ENCODE measurements around the gene USP21. TPM values are rescaled to one million over a fixed set of nuclear protein-coding genes. Genes with fewer than 3 reads are reported as not detected.

USP21 gene
- total RNA-seq, 2 experiments from 2014 or later: 36.0 to 40.8 TPM

GRCh38 chr1:161200992-161201835 is 41.9 kb downstream of the USP21 start:
- Mint-ChIP-seq H3K36me3 (peaks cover 25% of the 10 kb centered on the region), H3K9me3 (ENCODE audit: low read depth) (no peaks in the 10 kb centered on the region), H3K4me3 (peak overlapping the region; percentile 87), H3K27me3 (no peaks in the 10 kb centered on the region), H3K27ac (peak overlapping the region; percentile 95), H3K4me1 (peaks cover 62% of the 10 kb centered on the region)
- CTCF ChIA-PET: interaction anchor here (0.9 to 7.0 kb wide), 17 partner anchors 9 to 181 kb away, joined by 3 to 89 read pairs (median 6); partner anchors contain the start of genes APOA2, B4GALT3, PCP4L1 and PPOX
- ATAC-seq (peak; percentile 0), DNase-seq (no peak)

- Mint-ChIP-seq H3K4me3 (peak within 1 kb of the TSS; percentile 87), H3K9me3 (ENCODE audit: low read depth) (no peaks in the 10 kb centered on the region), H3K27me3 (no peaks in the 10 kb centered on the region), H3K4me1 (peaks cover 64% of the 10 kb centered on the region), H3K36me3 (peaks cover 29% of the 10 kb centered on the region), H3K27ac (peak within 1 kb of the TSS; percentile 95)
- ATAC-seq (peak; percentile 99), DNase-seq (peak; percentile 99)
- CTCF ChIA-PET: interaction anchor here (0.9 to 7.0 kb wide), 19 partner anchors 9 to 188 kb away, joined by 3 to 89 read pairs (median 4); partner anchors contain the start of genes APOA2, B4GALT3, PCP4L1 and PPOX
Measured at GRCh38 chr1:161201836-161202712, 42.8 kb downstream of the USP21 start, which contains the start of gene NDUFS2. TSS of gene NDUFS2 (plus strand) at chr1:161202367. CDS start at chr1:161202386, 19 bp downstream.

- Mint-ChIP-seq H3K4me3 (no peak overlapping the region), H3K36me3 (peaks cover 47% of the 10 kb centered on the region), H3K4me1 (peaks cover 51% of the 10 kb centered on the region), H3K27me3 (no peaks in the 10 kb centered on the region), H3K27ac (peak overlapping the region; percentile 23), H3K9me3 (ENCODE audit: low read depth) (no peaks in the 10 kb centered on the region)
- CTCF ChIA-PET: interaction anchor here (0.6 to 7.0 kb wide), 7 partner anchors 9 to 175 kb away, joined by 3 to 89 read pairs (median 6); partner anchors contain the start of genes APOA2, FCER1G, PPOX and TOMM40L
- DNase-seq: no peak
- ATAC-seq: no peak
Measured at GRCh38 chr1:161206411-161207140, 47.3 kb downstream of the USP21 start.

GRCh38 chr1:161207173-161207572 is 47.9 kb downstream of the USP21 start:
- CTCF ChIA-PET: interaction anchor here (0.6 to 7.0 kb wide), 5 partner anchors 9 to 175 kb away, joined by 3 to 89 read pairs (median 6); partner anchors contain the start of genes APOA2, FCER1G, PPOX and TOMM40L
- H3K36me3 Mint-ChIP-seq: peaks cover 51% of the 10 kb centered on the region
- ATAC-seq (no peak), DNase-seq (no peak)
- no peak overlapping the region for H3K27ac Mint-ChIP-seq
- no peak overlapping the region for H3K4me3 Mint-ChIP-seq
- no peaks in the 10 kb centered on the region for H3K27me3 Mint-ChIP-seq
- peaks cover 47% of the 10 kb centered on the region for H3K4me1 Mint-ChIP-seq
- no peaks in the 10 kb centered on the region for H3K9me3 Mint-ChIP-seq (ENCODE audit: low read depth)

GRCh38 chr1:161209790-161210409 is 50.6 kb downstream of the USP21 start:
- CTCF ChIA-PET: interaction anchor here (0.6 to 6.7 kb wide), 10 partner anchors 8 to 189 kb away, joined by 3 to 110 read pairs (median 6); partner anchors contain the start of genes APOA2, NDUFS2 and TOMM40L
- no peaks in the 10 kb centered on the region for H3K27me3 Mint-ChIP-seq
- H3K27ac Mint-ChIP-seq: peak overlapping the region; percentile 57
- DNase-seq (peak; percentile 82), ATAC-seq (peak; percentile 90)
- no peaks in the 10 kb centered on the region for H3K9me3 Mint-ChIP-seq (ENCODE audit: low read depth)
- no peak overlapping the region for H3K4me3 Mint-ChIP-seq
- H3K4me1 Mint-ChIP-seq: peaks cover 32% of the 10 kb centered on the region
- H3K36me3 Mint-ChIP-seq: peaks cover 54% of the 10 kb centered on the region

GRCh38 chr1:161214369-161214768 is 55.1 kb downstream of the USP21 start:
- Mint-ChIP-seq H3K27ac (no peak overlapping the region), H3K4me3 (no peak overlapping the region), H3K36me3 (peaks cover 40% of the 10 kb centered on the region), H3K4me1 (peaks cover 34% of the 10 kb centered on the region), H3K27me3 (no peaks in the 10 kb centered on the region), H3K9me3 (ENCODE audit: low read depth) (no peaks in the 10 kb centered on the region)
- CTCF ChIA-PET: interaction anchor here (0.7 kb wide), 1 partner anchor 357 kb away, joined by 3 read pairs; no protein-coding TSS in a partner anchor
- DNase-seq (no peak), ATAC-seq (no peak)

GRCh38 chr1:161215076-161215475 is 55.8 kb downstream of the USP21 start, which contains the start of gene FCER1G:
TSS of gene FCER1G (plus strand) at chr1:161215295. CDS start at chr1:161215322, 27 bp downstream.
- peaks cover 35% of the 10 kb centered on the region for H3K36me3 Mint-ChIP-seq

More at GRCh38 chr1:161215076-161215475, 55.8 kb downstream of the USP21 start, which contains the start of gene FCER1G:
- DNase-seq (no peak), ATAC-seq (no peak)
- H3K4me3 Mint-ChIP-seq: peak within 1 kb of the TSS; percentile 17
- H3K4me1 Mint-ChIP-seq: peaks cover 28% of the 10 kb centered on the region
- H3K27ac Mint-ChIP-seq: peak within 1 kb of the TSS; percentile 65
- no peaks in the 10 kb centered on the region for H3K9me3 Mint-ChIP-seq (ENCODE audit: low read depth)
- CTCF ChIA-PET: interaction anchor here (0.6 to 3.4 kb wide), 5 partner anchors 9 to 356 kb away, joined by 3 to 24 read pairs (median 3); partner anchors contain the start of gene TOMM40L
- H3K27me3 Mint-ChIP-seq: no peaks in the 10 kb centered on the region

Other genes starting within 250 kb of the USP21 start
- not detected for gene ITLN2, start 204.7 kb upstream of the USP21 start, total RNA-seq
- gene F11R, start 138.3 kb upstream of the USP21 start, total RNA-seq: 10 to 100 TPM; 13.5 to 14.0 TPM
- 10 to 100 TPM; 62.8 TPM for gene TSTD1, start 120.5 kb upstream of the USP21 start, total RNA-seq
- 10 to 100 TPM; 75.4 to 90.1 TPM for gene USF1, start 113.5 kb upstream of the USP21 start, total RNA-seq
- 100 to 1,000 TPM; 260 to 273 TPM for gene ARHGAP30, start 89.6 kb upstream of the USP21 start, total RNA-seq
- under 1 TPM; 0.12 TPM for gene NECTIN4, start 69.9 kb upstream of the USP21 start, total RNA-seq
- gene KLHDC9, start 61.1 kb upstream of the USP21 start, total RNA-seq: under 1 TPM; 0.52 to 0.85 TPM
- 10 to 100 TPM; 82.8 to 98.5 TPM for gene PFDN2, start 41.5 kb upstream of the USP21 start, total RNA-seq
- 10 to 100 TPM; 36.4 to 40.9 TPM for gene NIT1, start 41.4 kb upstream of the USP21 start, total RNA-seq
- gene DEDD, start 26.8 kb upstream of the USP21 start, total RNA-seq: 10 to 100 TPM; 37.1 to 40.6 TPM
- gene UFC1, start 5.5 kb upstream of the USP21 start, total RNA-seq: 10 to 100 TPM; 90.7 to 98.4 TPM
- gene PPOX, start 6.9 kb downstream of the USP21 start, total RNA-seq: 10 to 100 TPM; 34.5 to 43.9 TPM
- gene B4GALT3, start 18.0 kb downstream of the USP21 start, total RNA-seq: 10 to 100 TPM; 47.0 to 53.5 TPM
- under 1 TPM; 0.30 to 0.38 TPM for gene ADAMTS4, start 39.6 kb downstream of the USP21 start, total RNA-seq
- 10 to 100 TPM; 69.4 to 83.9 TPM for gene NDUFS2, start 42.9 kb downstream of the USP21 start, total RNA-seq
- 1 to 10 TPM; 1.1 to 5.8 TPM for gene FCER1G, start 55.8 kb downstream of the USP21 start, total RNA-seq
- gene APOA2, start 64.1 kb downstream of the USP21 start, total RNA-seq: not detected
- gene TOMM40L, start 66.6 kb downstream of the USP21 start, total RNA-seq: 10 to 100 TPM; 19.4 to 27.6 TPM
- gene NR1I3, start 78.7 kb downstream of the USP21 start, total RNA-seq: not detected
- not detected for gene PCP4L1, start 99.2 kb downstream of the USP21 start, total RNA-seq
- 1 to 10 TPM; 3.9 to 5.9 TPM for gene MPZ, start 150.5 kb downstream of the USP21 start, total RNA-seq
- gene SDHC, start 154.9 kb downstream of the USP21 start, total RNA-seq: 100 to 1,000 TPM; 144 to 173 TPM
- gene CFAP126, start 208.4 kb downstream of the USP21 start, total RNA-seq: not detected